GM12864 (cell line): ENCODE results near the gene ATG101.

Experiments used
- DNase-seq: peaks from one replicate; pipeline ENCODE4 v3.0.0-alpha.2; 2011; ENCODE audit warnings: low read depth
- H3K4me3 ChIP-seq: 2 replicates; pipeline ENCODE4 v1.5.1; 2011; ENCODE audit warnings: mild to moderate bottlenecking, low read depth, low read length, control low read depth
- TF ChIP-seq, protein P1 (sequence below): IDR thresholded peaks from 2 replicates; pipeline ENCODE4 v1.5.1; 2011; ENCODE audit warnings: low read depth, mild to moderate bottlenecking, moderate library complexity, low read length, control low read depth, inconsistent platforms; ENCODE audit errors: missing control alignments

ATG101 gene

DNA sequence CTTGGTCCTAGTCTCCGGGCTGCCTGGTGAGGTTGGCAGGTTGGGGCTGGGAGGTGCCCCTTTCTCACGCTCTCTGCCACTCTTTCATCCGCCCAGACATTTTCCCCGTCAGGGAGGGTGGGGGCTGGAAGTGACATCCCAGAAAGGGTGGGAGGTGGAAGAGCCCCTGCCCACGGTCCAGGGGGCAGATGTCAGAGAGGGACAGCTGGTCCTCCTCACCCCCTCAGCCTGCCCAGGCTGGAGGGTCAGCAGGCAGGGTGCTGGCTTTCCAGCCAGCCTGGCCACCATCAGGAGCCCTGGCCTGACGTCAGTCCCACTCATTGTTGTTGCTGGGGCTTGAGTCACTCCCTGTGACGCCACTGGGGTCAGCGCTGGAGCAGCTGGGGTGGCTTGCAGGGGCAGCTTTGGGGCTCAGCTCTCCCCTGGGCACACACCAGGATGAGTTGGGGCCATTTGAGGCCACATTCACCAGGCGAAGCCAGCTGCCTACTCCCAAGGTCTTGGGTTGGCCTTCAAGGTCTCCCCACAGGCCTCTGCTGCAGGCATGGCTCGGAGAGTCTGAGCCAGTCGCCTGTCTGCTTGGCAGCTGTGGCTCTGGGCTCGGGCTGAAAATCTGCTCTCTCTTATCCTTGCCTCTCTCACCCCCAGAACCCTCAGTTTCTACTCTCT, 5.7 kb upstream of the ATG101 start:
- TF ChIP-seq, protein P1, sequence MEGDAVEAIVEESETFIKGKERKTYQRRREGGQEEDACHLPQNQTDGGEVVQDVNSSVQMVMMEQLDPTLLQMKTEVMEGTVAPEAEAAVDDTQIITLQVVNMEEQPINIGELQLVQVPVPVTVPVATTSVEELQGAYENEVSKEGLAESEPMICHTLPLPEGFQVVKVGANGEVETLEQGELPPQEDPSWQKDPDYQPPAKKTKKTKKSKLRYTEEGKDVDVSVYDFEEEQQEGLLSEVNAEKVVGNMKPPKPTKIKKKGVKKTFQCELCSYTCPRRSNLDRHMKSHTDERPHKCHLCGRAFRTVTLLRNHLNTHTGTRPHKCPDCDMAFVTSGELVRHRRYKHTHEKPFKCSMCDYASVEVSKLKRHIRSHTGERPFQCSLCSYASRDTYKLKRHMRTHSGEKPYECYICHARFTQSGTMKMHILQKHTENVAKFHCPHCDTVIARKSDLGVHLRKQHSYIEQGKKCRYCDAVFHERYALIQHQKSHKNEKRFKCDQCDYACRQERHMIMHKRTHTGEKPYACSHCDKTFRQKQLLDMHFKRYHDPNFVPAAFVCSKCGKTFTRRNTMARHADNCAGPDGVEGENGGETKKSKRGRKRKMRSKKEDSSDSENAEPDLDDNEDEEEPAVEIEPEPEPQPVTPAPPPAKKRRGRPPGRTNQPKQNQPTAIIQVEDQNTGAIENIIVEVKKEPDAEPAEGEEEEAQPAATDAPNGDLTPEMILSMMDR = no peak
- no peak overlapping the region for H3K4me3 ChIP-seq
- DNase-seq = no peak

DNA sequence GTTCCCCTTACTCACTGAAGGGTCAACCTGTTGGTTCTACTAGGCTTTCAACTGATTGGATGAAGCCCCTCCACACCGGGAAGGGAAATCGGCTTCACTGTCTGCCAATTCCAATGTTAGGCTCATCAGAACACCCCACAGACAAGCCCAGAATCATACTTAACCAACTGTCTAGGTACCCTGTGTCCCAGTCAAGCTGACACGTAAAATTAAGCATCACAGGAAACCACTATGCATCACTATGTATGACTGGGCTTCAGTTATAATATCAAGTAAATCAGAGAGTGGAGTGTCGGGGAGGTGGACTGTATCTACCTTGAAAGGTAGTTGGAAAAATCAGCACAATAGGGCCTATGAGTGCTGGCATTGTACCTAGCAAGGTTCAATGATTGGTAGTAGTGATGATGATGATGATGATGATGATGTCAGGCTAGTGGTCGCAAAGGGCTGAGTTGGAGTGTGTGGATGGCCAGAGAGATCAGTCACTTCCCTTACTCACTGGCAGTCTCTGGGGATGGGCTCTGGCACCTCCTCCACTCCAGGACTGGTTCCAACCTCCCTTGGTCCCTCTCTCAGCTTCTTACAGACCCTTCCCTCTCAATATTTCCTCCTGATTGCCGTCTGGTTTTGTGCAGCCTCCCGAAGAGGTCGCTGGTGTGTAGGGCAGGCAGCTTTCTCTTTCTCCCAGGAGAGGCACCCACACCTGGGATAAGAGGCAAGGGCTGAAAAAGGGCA, 3.3 kb upstream of the ATG101 start:
- no peak for DNase-seq
- TF ChIP-seq, protein P1 = no peak
- H3K4me3 ChIP-seq = no peak overlapping the region

DNA sequence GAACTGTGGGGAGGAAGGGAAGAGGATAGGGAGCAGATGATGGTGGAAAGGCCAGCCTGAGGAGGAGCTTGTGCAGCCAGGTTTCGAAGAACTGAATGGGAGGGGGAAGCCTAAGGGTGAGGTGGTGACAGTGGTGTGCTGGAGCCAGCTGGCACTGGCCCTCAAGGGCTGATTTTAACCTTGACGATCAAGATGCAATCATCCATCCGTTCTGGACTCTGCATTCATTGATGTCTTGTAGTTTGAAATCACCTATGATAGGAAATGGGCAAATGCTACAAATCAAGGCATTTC, 2.8 kb upstream of the ATG101 start:
- TF ChIP-seq, protein P1 = no peak
- DNase-seq = no peak
- H3K4me3 ChIP-seq = no peak overlapping the region

DNA sequence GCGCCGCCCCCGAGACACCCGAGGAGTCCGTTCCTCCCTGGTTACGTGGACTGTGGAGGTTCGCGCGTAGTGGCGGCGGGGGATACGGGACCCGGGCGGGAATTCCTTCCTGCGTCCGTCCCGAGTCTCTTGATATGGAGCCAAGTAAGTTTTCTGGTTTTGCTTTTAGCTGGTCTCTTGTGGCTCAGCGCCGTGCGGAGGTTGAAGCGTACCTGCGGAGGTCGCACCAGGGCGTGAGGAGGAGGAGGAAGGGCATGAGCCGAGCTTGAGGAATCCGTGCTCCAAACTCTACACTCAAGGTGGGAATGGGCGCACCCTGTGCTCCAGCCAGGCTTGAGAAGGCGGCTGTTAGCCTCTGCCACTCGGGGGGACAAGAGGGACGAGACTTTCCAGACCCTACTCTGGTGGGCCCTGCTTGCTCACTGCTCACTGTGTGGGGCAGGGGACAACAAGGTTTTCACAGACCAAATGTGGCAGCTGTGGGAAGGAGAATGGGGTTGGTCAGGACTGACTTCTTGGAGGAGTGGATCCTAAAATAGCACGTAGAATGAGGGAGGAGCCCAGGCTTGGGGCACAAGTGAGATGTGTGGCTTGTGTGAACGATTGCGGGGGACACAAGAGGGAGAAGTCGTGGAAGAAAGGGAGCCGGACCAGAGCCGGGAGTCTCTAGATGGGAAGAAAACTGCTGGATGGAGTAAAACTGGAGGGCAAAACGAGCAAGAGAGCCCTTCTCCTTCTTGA, 577 bp downstream of the ATG101 start:
- DNase-seq = no peak

DNA sequence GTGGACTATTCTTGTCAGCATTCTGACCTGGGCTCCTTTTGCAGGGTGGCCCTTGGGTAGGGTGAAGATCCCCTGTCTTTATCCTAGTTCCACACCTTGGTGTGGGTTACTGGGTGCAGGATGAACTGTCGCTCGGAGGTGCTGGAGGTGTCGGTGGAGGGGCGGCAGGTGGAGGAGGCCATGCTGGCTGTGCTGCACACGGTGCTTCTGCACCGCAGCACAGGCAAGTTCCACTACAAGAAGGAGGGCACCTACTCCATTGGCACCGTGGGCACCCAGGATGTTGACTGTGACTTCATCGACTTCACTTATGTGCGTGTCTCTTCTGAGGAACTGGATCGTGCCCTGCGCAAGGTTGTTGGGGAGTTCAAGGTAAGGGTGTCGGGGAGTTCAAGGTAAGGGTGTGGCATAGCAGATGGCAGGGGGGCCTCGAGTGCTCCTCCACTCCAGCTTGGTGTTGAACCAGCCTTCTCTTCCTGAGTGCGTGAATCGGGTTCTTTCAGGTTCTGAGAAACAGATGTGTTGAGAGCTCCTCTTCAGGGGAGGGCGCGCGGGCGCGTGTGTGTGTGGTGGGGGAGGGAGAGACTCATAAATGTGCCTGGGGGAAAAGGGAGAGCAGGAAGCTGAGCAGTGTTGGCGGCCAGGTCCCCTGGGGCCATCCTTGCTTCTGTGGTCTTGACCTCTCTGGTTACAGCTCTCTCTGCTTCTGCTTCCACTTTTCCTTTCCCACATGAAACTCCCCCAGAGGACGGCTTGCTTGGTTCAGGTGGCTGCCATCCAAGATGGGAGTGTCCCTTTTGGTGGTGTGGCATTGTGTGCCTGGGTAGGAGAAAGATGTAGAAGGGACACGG, 4.0 kb downstream of the ATG101 start:
- DNase-seq = no peak
- no peak overlapping the region for H3K4me3 ChIP-seq
- TF ChIP-seq, protein P1 = no peak

More for the DNA sequence above, 577 bp downstream of the ATG101 start:
- TF ChIP-seq, protein P1 = no peak
- H3K4me3 ChIP-seq = peak overlapping the region; percentile 98

DNA sequence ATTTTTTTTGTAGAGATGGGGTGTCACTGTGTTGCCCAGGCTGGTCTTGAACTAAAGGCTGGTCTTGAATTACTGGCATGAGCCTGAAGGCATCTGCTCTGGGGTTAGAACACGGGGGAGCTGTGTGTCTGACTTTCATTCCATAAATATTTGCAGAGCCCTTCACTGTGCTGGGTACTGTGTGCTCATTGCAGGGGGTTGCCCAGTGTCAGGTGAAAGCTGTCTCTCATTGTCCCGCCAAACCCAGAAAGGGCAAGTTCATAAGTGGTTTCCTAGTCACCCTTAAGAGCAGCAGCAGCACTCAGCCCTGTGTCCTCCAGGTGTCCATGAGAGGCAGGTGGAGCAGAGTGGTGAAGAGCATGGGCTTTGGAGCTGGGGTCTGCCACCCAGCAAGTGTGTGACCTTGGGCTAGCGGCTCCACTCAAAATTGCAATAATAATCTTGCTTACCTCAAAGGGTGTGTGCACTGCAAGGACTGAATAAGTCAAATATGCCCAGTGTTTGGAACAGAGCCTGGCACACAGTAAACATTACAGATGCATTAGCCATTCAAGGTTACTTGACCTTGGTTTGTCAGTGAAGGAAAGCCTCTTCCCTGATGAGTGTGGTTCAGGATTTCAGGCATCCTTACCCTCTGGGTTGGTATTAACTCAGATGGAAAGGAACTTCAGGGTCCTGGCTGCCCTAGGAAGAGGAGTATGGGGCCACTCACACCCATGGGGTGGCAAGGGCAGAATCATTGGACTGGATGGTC, 5.4 kb downstream of the ATG101 start:
- no peak for DNase-seq
- TF ChIP-seq, protein P1 = no peak
- no peak overlapping the region for H3K4me3 ChIP-seq
